Esophagus squamous epithelium (tissue), 5 donors: ENCODE data around the gene TBCD. TPM values are rescaled to one million over a fixed set of nuclear protein-coding genes. Genes with fewer than 3 reads are reported as not detected.

Source experiments
- DNase-seq: peaks from one replicate; lab custom pipeline; 2025; lab: John Stamatoyannopoulos, UW
- H3K27ac ChIP-seq, 4 donors: fragments of 200-600 bp; sonication (generic); one replicate each; pipeline ENCODE4 v1.5.1; 2016 to 2019; ENCODE audit warnings: mild to moderate bottlenecking in 1 of 4
- H3K27me3 ChIP-seq, 4 donors: fragments of 200-600 bp; sonication (generic); 1 replicate in 3 of 4; 2 replicates in 1 of 4; pipeline versions ENCODE4 v1.5.1 to v1.6.0; 2017 to 2021; ENCODE audit warnings: antibody characterized with exemption in 1 of 4
- H3K36me3 ChIP-seq, 3 donors: fragments of 200-600 bp; sonication (generic); one replicate each; pipeline ENCODE4 v1.5.1; 2016 to 2019
- H3K4me1 ChIP-seq, 3 donors: fragments of 200-600 bp; sonication (generic); one replicate each; pipeline ENCODE4 v1.5.1; 2017 to 2019
- H3K4me3 ChIP-seq, 4 donors: fragments of 200-600 bp; sonication (generic); 1 replicate in 3 of 4; 2 replicates in 1 of 4; pipeline ENCODE4 v1.5.1; 2016 to 2019; ENCODE audit warnings: mild to moderate bottlenecking in 2 of 4, moderate library complexity in 1 of 4
- H3K9me3 ChIP-seq, 3 donors: fragments of 200-600 bp; sonication (generic); one replicate each; pipeline ENCODE4 v1.5.1; 2016 to 2019
- POLR2A ChIP-seq, 4 donors: fragments of 450-650 bp; IDR thresholded peaks; one replicate each; pipeline ENCODE4 v1.6.1; 2017; ENCODE audit warnings: antibody characterized with exemption in 4 of 4, mild to moderate bottlenecking in 4 of 4, moderate library complexity in 3 of 4
- WGBS, 2 donors: methylation state at CpG; one replicate each; pipeline ENCODE4 v1.1.5; 2018; 5-methylcytosine and 5-hydroxymethylcytosine counted together
- intact Hi-C: fragments of 100-400 bp; cut with DNase I; formaldehyde crosslinking; loops from one replicate; pipeline ENCODE4 v1.15.0; 2022
- total RNA-seq, 4 donors: library from RNA; depleted of rRNA; stranded (reverse); fragments of >200 nt; gene quantifications; one replicate each; pipeline ENCODE4 v1.1.0, GENCODE V29; 2016
- TF ChIP-seq, protein P1 (sequence below), 6 experiments: fragments of 450-650 bp in 4 of 6; fragments of 200-600 bp in 2 of 6; sonication (generic) in 2 of 6; IDR thresholded peaks; one replicate each; pipeline ENCODE4 v1.5.1; 2016 to 2019; ENCODE audit warnings: antibody characterized with exemption in 6 of 6, mild to moderate bottlenecking in 4 of 6, moderate library complexity in 4 of 6
- donor health status: DM: yes; HTN: yes; CAD: no.

Gene TBCD
- total RNA-seq, 4 donors from 2014 or later = 38.8 to 58.3 (median 55.0) TPM

DNA sequence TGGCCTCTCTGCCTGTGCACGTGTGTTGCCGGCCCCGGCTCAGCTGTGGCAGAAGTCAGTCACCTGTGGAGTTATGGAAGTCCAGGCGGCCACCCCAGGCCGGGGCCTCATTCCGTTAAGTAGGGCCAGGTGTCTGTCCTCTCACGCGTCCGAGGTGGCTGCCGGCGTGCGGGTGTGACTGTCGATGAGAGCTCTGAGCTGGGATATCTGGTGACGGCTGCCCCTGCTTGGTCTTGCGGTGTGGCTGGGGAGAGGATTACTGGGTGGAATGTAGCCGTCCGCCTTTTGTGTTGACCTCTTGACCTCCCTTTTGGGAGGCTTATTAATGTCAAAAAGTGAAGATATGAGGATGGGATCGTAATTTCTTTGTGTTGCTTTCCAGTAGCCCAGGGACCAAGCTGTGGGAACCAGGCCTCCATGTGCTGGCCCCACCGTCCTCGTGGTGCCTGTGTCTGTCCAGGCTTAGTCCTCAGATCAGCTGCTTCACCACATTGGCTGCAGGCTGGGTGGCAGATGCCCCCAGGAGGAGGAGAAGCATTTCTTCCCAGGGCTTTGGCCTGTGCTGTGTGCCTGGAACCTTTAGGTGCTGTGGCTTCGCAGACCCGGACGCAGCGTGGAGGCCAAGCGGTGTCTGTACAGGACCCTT is 111.0 kb downstream of the TBCD start:
- Histone ChIP-seq H3K27ac (peak overlapping the region in 3 of 4 donors; percentile 80 to 85 (median 84)), H3K36me3 (no peaks in the 10 kb centered on the region), H3K4me1 (peaks cover 51 to 91% (median 55%) of the 10 kb centered on the region in 3 donors), H3K27me3 (no peaks in the 10 kb centered on the region), H3K4me3 (no peak overlapping the region), H3K9me3 (no peaks in the 10 kb centered on the region)
- no peak for DNase-seq
- 89 to 92% methylated on average over 15 to 21 of the region's 25 CpGs for WGBS, 2 donors
- intact Hi-C loops = no loop called here
- no peak for TF ChIP-seq POLR2A (IDR thresholded peaks at IDR 0.05)
- TF ChIP-seq, protein P1, sequence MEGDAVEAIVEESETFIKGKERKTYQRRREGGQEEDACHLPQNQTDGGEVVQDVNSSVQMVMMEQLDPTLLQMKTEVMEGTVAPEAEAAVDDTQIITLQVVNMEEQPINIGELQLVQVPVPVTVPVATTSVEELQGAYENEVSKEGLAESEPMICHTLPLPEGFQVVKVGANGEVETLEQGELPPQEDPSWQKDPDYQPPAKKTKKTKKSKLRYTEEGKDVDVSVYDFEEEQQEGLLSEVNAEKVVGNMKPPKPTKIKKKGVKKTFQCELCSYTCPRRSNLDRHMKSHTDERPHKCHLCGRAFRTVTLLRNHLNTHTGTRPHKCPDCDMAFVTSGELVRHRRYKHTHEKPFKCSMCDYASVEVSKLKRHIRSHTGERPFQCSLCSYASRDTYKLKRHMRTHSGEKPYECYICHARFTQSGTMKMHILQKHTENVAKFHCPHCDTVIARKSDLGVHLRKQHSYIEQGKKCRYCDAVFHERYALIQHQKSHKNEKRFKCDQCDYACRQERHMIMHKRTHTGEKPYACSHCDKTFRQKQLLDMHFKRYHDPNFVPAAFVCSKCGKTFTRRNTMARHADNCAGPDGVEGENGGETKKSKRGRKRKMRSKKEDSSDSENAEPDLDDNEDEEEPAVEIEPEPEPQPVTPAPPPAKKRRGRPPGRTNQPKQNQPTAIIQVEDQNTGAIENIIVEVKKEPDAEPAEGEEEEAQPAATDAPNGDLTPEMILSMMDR (IDR thresholded peaks at IDR 0.05) = no peak

- 70 to 90% methylated on average over 6 to 9 of the region's 11 CpGs for WGBS, 2 donors
- no peak for DNase-seq
- H3K27me3 ChIP-seq = no peaks in the 10 kb centered on the region
- TF ChIP-seq, protein P1 (IDR thresholded peaks at IDR 0.05) = no peak
- no peak for TF ChIP-seq POLR2A (IDR thresholded peaks at IDR 0.05)
- peak overlapping the region; percentile 14 to 85 (median 82) for H3K27ac ChIP-seq
- peaks cover 51 to 89% (median 52%) of the 10 kb centered on the region in 3 donors for H3K4me1 ChIP-seq
- H3K36me3 ChIP-seq = no peaks in the 10 kb centered on the region
- H3K9me3 ChIP-seq = no peaks in the 10 kb centered on the region
- H3K4me3 ChIP-seq = no peak overlapping the region
- intact Hi-C loops = no loop called here
Observed at GRCh38 chr17:82863383-82863940, 111.6 kb downstream of the TBCD start.

DNA sequence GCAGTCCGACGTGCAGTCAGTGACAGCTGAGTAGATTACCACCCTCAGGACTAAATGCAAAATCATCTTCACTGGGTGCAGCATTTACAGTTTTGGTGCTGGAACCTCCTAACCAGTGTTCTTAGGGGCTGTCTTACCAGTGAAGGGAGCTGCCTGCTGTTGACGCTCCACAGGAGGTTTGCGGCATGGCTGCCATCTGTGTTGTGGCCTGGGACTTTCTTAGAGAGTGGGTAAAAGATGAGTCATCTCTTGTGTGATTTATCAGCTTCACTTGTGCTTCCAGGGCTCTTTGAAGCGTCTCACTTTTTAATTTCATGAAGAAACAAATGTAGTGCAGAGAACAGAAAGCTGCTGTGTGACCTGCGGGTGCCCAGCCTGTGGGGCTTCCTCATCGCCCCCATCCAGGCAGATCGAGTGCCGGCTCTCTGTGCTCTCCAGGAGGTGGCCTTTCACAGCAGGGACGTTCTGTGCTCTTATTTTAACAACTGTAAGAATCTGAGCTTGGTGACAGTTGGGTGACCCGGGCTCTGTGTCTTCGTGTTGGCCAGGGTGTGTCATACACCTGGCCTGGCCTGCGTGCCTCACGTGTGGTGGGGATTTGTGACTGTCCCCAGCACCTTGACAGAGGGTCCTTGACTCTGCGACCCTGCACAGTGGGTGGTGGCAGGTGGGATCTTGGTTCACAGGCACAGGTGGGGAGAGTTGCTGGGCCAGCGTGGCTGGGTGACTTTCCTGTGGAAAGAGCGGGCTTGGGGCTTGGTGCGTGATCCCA is 112.3 kb downstream of the TBCD start:
- Histone ChIP-seq H3K27me3 (no peaks in the 10 kb centered on the region), H3K27ac (peak overlapping the region; percentile 75 to 85 (median 82)), H3K4me3 (no peak overlapping the region), H3K9me3 (no peaks in the 10 kb centered on the region), H3K4me1 (peaks cover 47 to 83% (median 48%) of the 10 kb centered on the region in 3 donors), H3K36me3 (no peaks in the 10 kb centered on the region)
- 27 to 50% methylated on average over 5 to 9 of the region's 18 CpGs for WGBS, 2 donors
- TF ChIP-seq, protein P1 (IDR thresholded peaks at IDR 0.05) = no peak
- TF ChIP-seq POLR2A (IDR thresholded peaks at IDR 0.05) = peak in 1 of 4 donors; percentile 11
- DNase-seq = no peak
- intact Hi-C loops = no loop called here

- no peaks in the 10 kb centered on the region for H3K27me3 ChIP-seq
- intact Hi-C loops = no loop called here
- H3K27ac ChIP-seq = peak overlapping the region; percentile 75 to 85 (median 82)
- peaks cover 43 to 81% (median 45%) of the 10 kb centered on the region in 3 donors for H3K4me1 ChIP-seq
- TF ChIP-seq POLR2A (IDR thresholded peaks at IDR 0.05) = no peak
- TF ChIP-seq, protein P1 (IDR thresholded peaks at IDR 0.05) = no peak
- H3K4me3 ChIP-seq = no peak overlapping the region
- no peaks in the 10 kb centered on the region for H3K36me3 ChIP-seq
- DNase-seq = no peak
- H3K9me3 ChIP-seq = no peaks in the 10 kb centered on the region
- WGBS, 2 donors = no CpG with 5 or more reads among the region's 16 CpGs
Observed at GRCh38 chr17:82864713-82865248, 112.9 kb downstream of the TBCD start.
